ENCODE measurements around the gene MCMBP.
"Not testable (repeated sequence)": the region's sequence is repeated elsewhere in the genome, so short reads cannot be mapped to it uniquely, and the experiment has no call there.

Gene MCMBP

GRCh38 chr10:119827430-119827829 lies 45.2 kb downstream of the MCMBP start:
- no peak for DNase-seq

GRCh38 chr10:119826771-119827170 lies 45.9 kb downstream of the MCMBP start:
- DNase-seq = no peak

GRCh38 chr10:119824299-119824698 lies 48.3 kb downstream of the MCMBP start:
- DNase-seq = no peak

- no peak for DNase-seq
Observed at GRCh38 chr10:119821182-119821581, 51.5 kb downstream of the MCMBP start.

- DNase-seq = peak; percentile 34
Observed at GRCh38 chr10:119818889-119819270, 53.8 kb downstream of the MCMBP start.

- DNase-seq = peak; percentile 91
Observed at GRCh38 chr10:119817991-119818888, 54.4 kb downstream of the MCMBP start.

- DNase-seq = no peak
Observed at GRCh38 chr10:119815671-119816070, 57.0 kb downstream of the MCMBP start.

GRCh38 chr10:119812684-119813083 lies 60.0 kb downstream of the MCMBP start:
- DNase-seq = no peak

- no peak for DNase-seq
Observed at GRCh38 chr10:119811122-119811521, 61.5 kb downstream of the MCMBP start.

- no peak for DNase-seq
Observed at GRCh38 chr10:119807960-119808697, 64.5 kb downstream of the MCMBP start.

- no peak for DNase-seq
Observed at GRCh38 chr10:119806334-119807130, 66.1 kb downstream of the MCMBP start.

- DNase-seq = no peak
Observed at GRCh38 chr10:119805702-119806230, 66.9 kb downstream of the MCMBP start.

GRCh38 chr10:119803264-119803663 lies 69.4 kb downstream of the MCMBP start:
- no peak for DNase-seq

- no peak for DNase-seq
Observed at GRCh38 chr10:119801998-119802538, 70.6 kb downstream of the MCMBP start.

GRCh38 chr10:119801176-119801575 lies 71.5 kb downstream of the MCMBP start:
- DNase-seq = no peak

- no peak for DNase-seq
Observed at GRCh38 chr10:119796039-119796438, 76.6 kb downstream of the MCMBP start.

GRCh38 chr10:119795101-119795500 lies 77.5 kb downstream of the MCMBP start:
- not testable (repeated sequence) for DNase-seq

- no peak for DNase-seq
Observed at GRCh38 chr10:119786117-119786769, 86.4 kb downstream of the MCMBP start.

- no peak for DNase-seq
Observed at GRCh38 chr10:119784340-119785067, 88.1 kb downstream of the MCMBP start.

- no peak for DNase-seq
Observed at GRCh38 chr10:119783665-119784027, 89.0 kb downstream of the MCMBP start.

GRCh38 chr10:119782981-119783664 lies 89.5 kb downstream of the MCMBP start:
- DNase-seq = no peak

Data from right hindlimb (tissue), 1 donor.